GM03348 (cell line): Measurements from ENCODE around the gene EDNRA.

ENCODE experiments used
- DNase-seq: peaks from one replicate; pipeline ENCODE4 v3.0.0; 2012; ENCODE audit warnings: low spot score

EDNRA gene

DNA sequence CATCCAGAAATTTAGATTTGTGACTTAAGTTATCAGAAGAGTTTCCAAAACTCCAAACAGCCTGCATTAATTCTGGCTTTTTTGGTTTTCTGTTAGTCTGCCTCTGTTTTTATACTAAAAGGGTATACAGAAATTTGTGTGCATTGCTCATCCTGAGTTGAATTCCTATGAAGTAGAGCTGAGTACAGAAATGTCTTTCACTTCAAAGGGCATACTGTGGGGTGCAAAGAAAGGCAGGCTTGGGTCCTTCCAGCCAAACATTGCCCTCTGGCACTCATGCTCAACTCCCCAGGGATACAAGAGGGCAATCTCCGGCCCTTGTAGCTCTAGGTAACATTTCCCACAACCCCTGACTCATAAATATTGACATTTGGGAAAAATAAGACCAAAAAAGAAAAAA lies 108.7 kb downstream of the EDNRA start:
- no peak for DNase-seq

GRCh38 chr4:147590249-147590920 lies 109.5 kb downstream of the EDNRA start:
- DNase-seq = peak; percentile 69

DNA sequence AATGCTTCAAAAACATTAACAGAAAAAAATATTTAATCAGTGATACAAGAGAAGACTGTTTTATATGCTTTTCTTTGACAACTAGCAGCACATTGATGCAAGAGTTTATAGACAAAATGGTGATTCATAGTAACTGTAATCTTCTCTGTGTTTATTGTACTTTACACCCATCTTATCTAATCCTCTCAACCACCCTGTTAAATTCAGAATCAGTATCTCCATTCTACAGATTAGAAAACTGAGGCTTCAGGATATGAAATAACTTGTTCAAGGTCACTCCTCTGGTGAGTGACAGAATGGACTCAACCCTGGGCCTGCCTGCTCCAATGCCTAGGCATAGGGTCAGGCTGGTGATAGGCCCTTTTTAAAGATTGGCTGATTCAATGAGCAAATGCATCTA lies 110.2 kb downstream of the EDNRA start:
- no peak for DNase-seq

- no peak for DNase-seq
Measured at GRCh38 chr4:147594107-147594506, 113.2 kb downstream of the EDNRA start.
